B cell (primary cell): ENCODE measurements around the gene TNIP1. TPM values are rescaled to one million over a fixed set of nuclear protein-coding genes. Genes with fewer than 3 reads are reported as not detected.

Experiments
- ATAC-seq: fragments of 200-7000 bp; cut with Tn5 transposase; one replicate; pipeline ENCODE4 v1.10.0; 2021; ENCODE audit warnings: low read depth, mild to moderate bottlenecking, moderate number of reproducible peaks, moderate library complexity
- CTCF ChIA-PET: fragments of 350-600 bp; sonication (Branson Sonifier 250); formaldehyde crosslinking; loops from one replicate; lab custom pipeline; 2021; ENCODE audit warnings: antibody characterized with exemption, inconsistent platforms; lab: Charles Lee
- POLR2A ChIA-PET: fragments of 350-600 bp; sonication (Branson Sonifier 250); formaldehyde crosslinking; loops from one replicate; lab custom pipeline; 2021; ENCODE audit warnings: antibody characterized with exemption; lab: Charles Lee
- DNase-seq: peaks from one replicate; pipeline ENCODE4 v3.0.0; 2013
- H2AFZ ChIP-seq: 2 replicates; pipeline ENCODE4 v1.6.1; 2012; ENCODE audit warnings: mild to moderate bottlenecking, low read depth, low read length; ENCODE audit not compliant: insufficient read depth, poor library complexity, severe bottlenecking
- H3K27ac ChIP-seq, 2 donors: 1 replicate in 1 of 2; 2 replicates in 1 of 2; pipeline ENCODE4 v1.5.1; 2012 to 2013; ENCODE audit warnings: low read length in 2 of 2, mild to moderate bottlenecking in 2 of 2, moderate library complexity in 1 of 2
- H3K27me3 ChIP-seq, 4 experiments: fragments of 200-600 bp in 1 of 4; sonication (generic) in 1 of 4; replicated peaks in 1 of 4; 1 replicate in 2 of 4; 2 replicates in 2 of 4; pipeline versions ENCODE4 v1.6.1 to v1.7.0; 2013 to 2016; ENCODE audit warnings: low read length in 3 of 4, mild to moderate bottlenecking in 2 of 4, mixed read lengths in 1 of 4, moderate library complexity in 1 of 4; ENCODE audit not compliant: insufficient read depth in 4 of 4, control insufficient read depth in 3 of 4; ENCODE audit errors: control extremely low read depth in 1 of 4
- H3K36me3 ChIP-seq, 2 experiments: replicated peaks in 1 of 2; 1 replicate in 1 of 2; 2 replicates in 1 of 2; pipeline versions ENCODE4 v1.6.1 to v1.7.1; 2013; ENCODE audit warnings: low read length in 1 of 2; ENCODE audit not compliant: insufficient read depth in 2 of 2, control insufficient read depth in 1 of 2; ENCODE audit errors: control extremely low read depth in 1 of 2, extremely low read depth in 1 of 2
- H3K4me1 ChIP-seq, 2 donors: fragments of 200-600 bp in 1 of 2; sonication (generic) in 1 of 2; 1 replicate in 1 of 2; 2 replicates in 1 of 2; pipeline versions ENCODE4 v1.5.1 to v1.6.1; 2013 to 2017; ENCODE audit warnings: low read length in 2 of 2; ENCODE audit not compliant: control insufficient read depth in 2 of 2, insufficient read depth in 2 of 2
- H3K4me2 ChIP-seq: replicated peaks from 2 replicates; pipeline ENCODE3; 2012; ENCODE audit warnings: mild to moderate bottlenecking, low read depth, low read length; ENCODE audit not compliant: poor library complexity, severe bottlenecking
- H3K4me3 ChIP-seq, 5 experiments: fragments of 200-600 bp in 1 of 5; sonication (generic) in 1 of 5; 1 replicate in 3 of 5; 2 replicates in 2 of 5; pipeline versions ENCODE4 v1.5.1 to v1.7.0; 2011 to 2016; ENCODE audit warnings: low read length in 4 of 5, mild to moderate bottlenecking in 4 of 5, low read depth in 2 of 5, control low read depth in 1 of 5, moderate library complexity in 1 of 5; ENCODE audit not compliant: insufficient read depth in 1 of 5; ENCODE audit errors: control extremely low read depth in 1 of 5, extremely low read depth in 1 of 5
- H3K79me2 ChIP-seq: fragments of 200-600 bp; sonication (generic); one replicate; pipeline ENCODE4 v1.6.0; 2016; ENCODE audit warnings: low read length; ENCODE audit not compliant: control insufficient read depth, insufficient read depth
- H3K9ac ChIP-seq: fragments of 200-600 bp; sonication (generic); 2 replicates; pipeline ENCODE4 v1.6.1; 2017; ENCODE audit warnings: mild to moderate bottlenecking, low read length, moderate library complexity
- H3K9me3 ChIP-seq, 3 donors: one replicate each; pipeline versions ENCODE4 v1.6.1 to v1.7.1; 2013; ENCODE audit warnings: low read length in 2 of 3; ENCODE audit not compliant: control insufficient read depth in 2 of 3, insufficient read depth in 1 of 3; ENCODE audit errors: control extremely low read depth in 1 of 3
- H4K20me1 ChIP-seq: 2 replicates; pipeline ENCODE4 v1.6.0; 2012; ENCODE audit warnings: mild to moderate bottlenecking, low read length; ENCODE audit not compliant: insufficient read depth, control insufficient read depth, poor library complexity, severe bottlenecking
- H3K27ac Mint-ChIP-seq: one replicate; pipeline ENCODE4 v1.8.0; 2021; ENCODE audit warnings: mixed read lengths
- H3K27me3 Mint-ChIP-seq: one replicate; pipeline ENCODE4 v1.8.0; 2021; ENCODE audit warnings: mixed read lengths
- H3K4me1 Mint-ChIP-seq: one replicate; pipeline ENCODE4 v1.8.0; 2021; ENCODE audit warnings: mixed read lengths
- H3K4me3 Mint-ChIP-seq: one replicate; pipeline ENCODE4 v1.8.0; 2021; ENCODE audit warnings: mixed read lengths
- H3K9me3 Mint-ChIP-seq: one replicate; pipeline ENCODE4 v1.8.0; 2022; ENCODE audit warnings: mixed read lengths; ENCODE audit not compliant: insufficient read depth
- CTCF ChIP-seq: fragments of 200-600 bp; IDR thresholded peaks from one replicate; pipeline ENCODE4 v1.8.0; 2022; ENCODE audit warnings: antibody characterized with exemption, mild to moderate bottlenecking
- EZH2 ChIP-seq: IDR thresholded peaks from 2 replicates; pipeline ENCODE4 v1.6.1; 2012; ENCODE audit warnings: borderline replicate concordance, low read depth, mild to moderate bottlenecking, moderate library complexity, low read length; ENCODE audit not compliant: insufficient read depth, poor library complexity, severe bottlenecking
- WGBS: methylation state at CpG from one replicate; pipeline ENCODE4 v1.1.5; 2013; ENCODE audit warnings: missing lambda C conversion rate; ENCODE audit not compliant: insufficient coverage; 5-methylcytosine and 5-hydroxymethylcytosine counted together
- intact Hi-C: fragments of 100-400 bp; cut with micrococcal nuclease; formaldehyde crosslinking; loops from one replicate; pipeline ENCODE4 v1.10.0; 2022
- polyA plus RNA-seq: library from polyadenylated mRNA; depleted of rRNA; stranded (reverse); fragments of >200 nt; gene quantifications from 2 replicates; pipeline ENCODE4 v1.2.3, GENCODE V29; 2012
- total RNA-seq, 2 donors: library from RNA; stranded (reverse); fragments of 120-200 nt in 1 of 2; gene quantifications; 1 replicate in 1 of 2; 2 replicates in 1 of 2; pipeline versions ENCODE4 v1.2.3 to v1.2.4, GENCODE V29; 2013 to 2022

Gene TNIP1
- total and polyA plus RNA-seq, 2 donors (not counting 1 experiment from before 2014, with no cell fraction given) = 108 to 294 TPM

GRCh38 chr5:151089726-151090125 lies 8.9 kb upstream of the TNIP1 start:
- Mint-ChIP-seq H3K27ac (no peak overlapping the region), H3K9me3 (no peaks in the 10 kb centered on the region), H3K4me3 (no peak overlapping the region), H3K27me3 (no peaks in the 10 kb centered on the region), H3K4me1 (peaks cover 58% of the 10 kb centered on the region)
- Histone ChIP-seq H3K36me3 (no peaks in the 10 kb centered on the region), H3K9ac (no peak overlapping the region), H3K4me2 (no peak overlapping the region), H3K27me3 (no peaks in the 10 kb centered on the region), H3K27ac (no peak overlapping the region), H4K20me1 (no peaks in the 10 kb centered on the region), H3K9me3 (no peaks in the 10 kb centered on the region), H3K4me1 (peaks cover 51 to 53% of the 10 kb centered on the region in 2 donors), H2AFZ (no peak overlapping the region), H3K4me3 (no peak overlapping the region), H3K79me2 (peaks cover 23% of the 10 kb centered on the region)
- ChIA-PET CTCF (interaction anchor here (0.8 to 4.0 kb wide), 10 partner anchors 8 to 75 kb away, joined by 3 to 19 read pairs (median 4); no protein-coding TSS in a partner anchor), POLR2A (interaction anchor here (0.6 to 1.8 kb wide), 3 partner anchors 9 to 273 kb away, joined by 4 to 6 read pairs (median 4); partner anchors contain the start of gene TNIP1)
- DNase-seq (no peak), ATAC-seq (no peak)
- intact Hi-C loops = loop anchor here (10.0 kb wide), 1 partner anchor 675 kb away; the partner anchor contains the start of gene CD74
- TF ChIP-seq CTCF (no peak), EZH2 (no peak)
- no CpG with 5 or more reads among the region's 2 CpGs for WGBS

- no peak overlapping the region for H3K27ac ChIP-seq
- H4K20me1 ChIP-seq = no peaks in the 10 kb centered on the region
- H3K4me1 Mint-ChIP-seq = peaks cover 55% of the 10 kb centered on the region
- H3K27ac Mint-ChIP-seq = no peak overlapping the region
- POLR2A ChIA-PET = interaction anchor here (0.6 to 1.4 kb wide), 2 partner anchors 8 to 274 kb away, joined by 4 read pairs; partner anchors contain the start of gene TNIP1
- H3K4me1 ChIP-seq = peaks cover 47 to 48% of the 10 kb centered on the region in 2 donors
- ATAC-seq = no peak
- no peaks in the 10 kb centered on the region for H3K9me3 Mint-ChIP-seq
- CTCF ChIA-PET = interaction anchor here (0.8 to 4.0 kb wide), 9 partner anchors 7 to 76 kb away, joined by 3 to 19 read pairs (median 4); no protein-coding TSS in a partner anchor
- H3K36me3 ChIP-seq = no peaks in the 10 kb centered on the region
- H3K27me3 ChIP-seq = no peaks in the 10 kb centered on the region
- no peak overlapping the region for H3K4me3 ChIP-seq
- H3K9ac ChIP-seq = no peak overlapping the region
- H3K27me3 Mint-ChIP-seq = no peaks in the 10 kb centered on the region
- DNase-seq = no peak
- H3K4me3 Mint-ChIP-seq = no peak overlapping the region
- H3K79me2 ChIP-seq = peaks cover 30% of the 10 kb centered on the region
- no peak for TF ChIP-seq EZH2
- TF ChIP-seq CTCF = no peak
- intact Hi-C loops = loop anchor here (10.0 kb wide), 1 partner anchor 674 kb away; the partner anchor contains the start of gene CD74
- no CpG with 5 or more reads among the region's 4 CpGs for WGBS
- H2AFZ ChIP-seq = no peak overlapping the region
- H3K9me3 ChIP-seq = no peaks in the 10 kb centered on the region
- no peak overlapping the region for H3K4me2 ChIP-seq
Measured at GRCh38 chr5:151088986-151089385, 8.2 kb upstream of the TNIP1 start.
